NCI-H1417 treated with DMSO at 0.1 percent for 48 hours (cell line): ENCODE results near the gene CSNK1A1.
"Not testable (repeated sequence)": the region's sequence is repeated elsewhere in the genome, so short reads cannot be mapped to it uniquely, and the experiment has no call there.

Source experiments
- DNase-seq: peaks from one replicate; lab custom pipeline; 2025; lab: John Stamatoyannopoulos, UW

Gene CSNK1A1

DNA sequence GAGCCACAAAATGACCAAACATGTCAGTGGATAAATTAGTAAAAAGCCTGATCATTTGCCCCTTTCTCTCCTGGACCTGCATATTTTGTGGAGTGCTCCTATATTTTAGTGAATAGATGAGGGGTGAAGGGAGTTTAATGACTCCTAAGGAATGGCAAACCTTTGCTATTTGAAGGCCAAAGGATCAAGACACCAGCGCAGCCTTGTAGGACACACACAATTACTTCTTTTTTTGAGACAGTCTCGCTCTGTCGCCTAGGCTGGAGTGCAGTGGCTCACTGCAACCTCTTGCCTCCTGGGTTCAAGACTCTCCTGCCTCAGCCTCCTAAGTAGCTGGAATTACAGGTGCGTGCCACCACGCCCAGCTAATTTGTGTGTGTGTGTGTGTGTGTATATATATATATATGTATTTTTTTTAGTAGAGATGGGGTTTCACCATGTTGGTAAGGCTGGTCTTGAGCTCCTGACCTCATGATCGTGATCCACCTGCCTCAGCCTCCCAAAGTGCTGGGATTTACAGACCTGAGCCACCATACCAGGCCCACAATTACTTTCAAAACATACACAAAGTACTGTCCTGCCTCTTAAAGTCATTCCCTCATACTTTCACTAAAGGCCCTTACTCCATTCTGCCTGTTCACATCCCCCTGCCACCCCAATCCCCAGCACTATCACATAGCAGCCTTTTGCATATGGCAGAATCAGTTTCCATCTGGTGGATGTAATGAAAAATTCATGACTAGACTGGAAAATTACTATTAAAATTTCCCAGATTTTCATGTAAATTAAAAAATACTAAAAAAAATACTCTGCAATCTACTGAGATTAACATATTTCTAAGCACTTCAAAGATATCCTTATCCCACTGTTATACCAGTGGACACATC lies 60.4 kb downstream of the CSNK1A1 start:
- DNase-seq: no peak

DNA sequence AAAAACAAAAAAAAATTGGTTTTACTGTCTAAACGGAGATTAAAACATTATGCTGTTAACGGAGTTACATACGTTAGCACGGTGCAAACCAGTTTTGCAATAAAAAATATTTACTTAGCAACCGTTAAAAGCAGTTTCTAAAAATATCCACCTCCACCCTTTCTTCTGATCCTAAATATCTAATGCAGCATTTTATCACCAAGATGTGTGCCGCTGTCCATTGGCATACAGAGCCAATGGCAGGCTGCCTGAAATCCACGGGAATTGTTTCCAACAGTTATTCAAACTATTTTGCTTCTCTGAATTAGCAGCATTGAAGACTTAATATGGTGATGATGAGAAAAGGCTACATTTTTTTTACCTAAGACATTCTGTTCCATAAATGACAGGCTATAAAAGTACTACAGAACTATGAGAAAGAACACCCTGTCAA lies 61.6 kb downstream of the CSNK1A1 start:
- DNase-seq: no peak

DNA sequence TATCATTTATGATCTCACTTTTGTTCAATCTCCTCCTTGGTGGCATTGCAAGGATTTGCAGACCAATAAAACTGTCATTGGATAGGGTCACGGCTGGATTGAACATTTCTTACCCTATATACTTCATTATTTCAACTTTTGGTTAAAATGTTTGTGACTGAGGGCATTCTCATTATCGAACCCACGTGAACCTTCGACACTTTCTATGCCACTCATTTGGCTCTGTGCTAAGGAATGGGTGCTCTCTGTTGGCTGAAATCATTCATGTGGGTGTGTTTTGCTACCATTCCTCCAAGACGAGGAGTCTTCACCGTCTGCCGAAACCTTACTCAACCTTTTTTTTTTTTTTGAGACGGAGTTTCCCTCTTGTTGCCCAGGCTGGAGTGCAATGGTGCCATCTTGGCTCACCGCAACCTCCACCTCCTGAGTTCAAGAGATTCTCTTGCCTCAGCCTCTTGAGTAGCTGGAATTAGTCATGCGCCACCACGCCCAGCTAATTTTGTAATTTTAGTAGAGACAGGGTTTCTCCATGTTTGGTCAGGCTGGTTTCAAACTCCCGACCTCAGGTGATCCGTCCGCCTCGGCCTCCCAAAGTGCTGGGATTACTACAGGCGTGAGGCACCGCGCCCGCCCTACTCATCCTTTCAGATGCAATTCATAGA lies 62.5 kb downstream of the CSNK1A1 start:
- no peak for DNase-seq

GRCh38 chr5:149487672-149488071 lies 63.6 kb downstream of the CSNK1A1 start:
- no peak for DNase-seq

DNA sequence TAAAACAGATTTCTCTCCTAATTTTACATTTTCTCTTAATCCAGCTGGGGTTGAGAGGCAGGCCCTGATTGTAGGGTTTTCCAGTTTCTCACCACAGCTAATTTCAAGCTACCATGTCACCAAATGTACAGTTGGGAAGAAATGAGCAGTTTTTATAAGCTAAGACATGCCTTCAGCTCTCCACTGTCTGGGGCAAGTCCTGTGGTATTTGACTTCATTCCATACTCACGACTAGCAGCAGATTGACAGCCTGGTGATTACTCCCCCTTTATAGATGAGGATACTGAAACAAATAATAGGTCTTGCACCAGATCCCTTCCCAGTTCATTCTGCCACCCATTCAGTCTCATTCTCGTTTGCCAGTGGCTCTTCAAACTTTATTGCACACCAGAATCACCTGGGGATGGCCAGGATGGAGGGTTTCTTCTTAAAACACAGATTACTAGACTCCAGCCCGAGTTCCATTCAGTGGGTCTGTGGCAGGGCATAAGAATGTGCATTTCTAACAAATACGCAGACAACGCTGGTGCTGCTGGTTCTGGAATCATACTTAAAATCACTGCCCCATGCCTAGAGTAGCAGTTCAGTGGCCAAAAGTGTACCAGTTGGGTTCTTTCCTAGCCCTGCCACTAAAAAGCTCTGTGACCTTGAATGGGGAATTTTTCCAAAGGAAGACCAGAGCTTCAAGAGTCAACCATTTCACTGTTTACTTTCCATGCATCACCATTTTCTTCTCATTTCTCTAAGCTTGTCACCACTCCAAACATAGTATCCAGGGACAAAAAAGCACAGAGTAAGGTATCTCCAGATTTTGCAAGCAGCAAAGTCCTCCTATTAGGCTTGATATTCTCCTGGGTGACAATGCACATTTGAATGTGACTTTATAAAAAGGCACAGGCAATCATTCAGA lies 64.3 kb downstream of the CSNK1A1 start:
- DNase-seq: no peak

DNA sequence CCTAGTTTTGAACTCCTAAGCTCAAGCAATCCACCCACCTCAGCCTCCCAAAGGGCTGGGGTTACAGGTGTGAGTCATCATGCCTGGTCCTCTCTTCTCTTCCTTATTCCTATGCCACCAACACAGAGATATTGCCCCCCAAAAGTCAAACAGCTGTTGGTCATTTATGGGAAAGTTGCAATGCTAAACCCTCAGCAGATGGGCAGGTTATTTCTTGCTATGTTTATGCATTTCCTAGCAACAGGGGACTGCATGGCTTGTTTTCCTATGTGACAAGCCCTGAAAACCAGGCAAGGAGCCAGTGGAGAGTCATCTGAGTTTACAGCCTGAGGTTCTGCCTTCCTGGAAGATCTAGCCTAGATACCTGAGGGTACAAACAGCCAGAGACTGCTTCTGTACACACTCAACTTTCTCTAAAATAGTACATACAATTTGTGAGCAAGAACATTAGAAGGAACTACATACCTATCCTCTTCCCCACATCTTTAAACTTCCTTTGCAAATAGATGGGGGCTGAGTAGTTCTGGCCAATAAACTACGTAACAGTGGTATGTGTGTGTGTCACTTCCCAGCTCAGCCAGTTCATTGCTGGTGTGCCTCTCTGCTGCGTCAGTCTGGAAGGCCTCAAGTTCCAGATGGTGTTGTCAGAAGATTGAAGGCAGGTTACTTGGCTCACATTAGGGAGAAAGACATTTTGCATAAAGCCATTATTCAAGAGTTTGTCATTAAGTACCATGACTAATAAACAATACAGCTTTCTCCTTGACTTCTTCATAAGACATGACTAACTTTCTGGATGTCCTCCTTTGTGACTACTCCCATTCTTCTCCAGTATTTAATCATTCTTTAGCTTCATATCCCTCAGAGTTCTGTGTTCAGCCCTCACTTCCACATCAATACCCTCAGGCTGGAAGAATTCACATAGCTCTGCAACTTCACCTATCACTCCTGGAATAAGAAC lies 65.3 kb downstream of the CSNK1A1 start:
- DNase-seq: no peak

DNA sequence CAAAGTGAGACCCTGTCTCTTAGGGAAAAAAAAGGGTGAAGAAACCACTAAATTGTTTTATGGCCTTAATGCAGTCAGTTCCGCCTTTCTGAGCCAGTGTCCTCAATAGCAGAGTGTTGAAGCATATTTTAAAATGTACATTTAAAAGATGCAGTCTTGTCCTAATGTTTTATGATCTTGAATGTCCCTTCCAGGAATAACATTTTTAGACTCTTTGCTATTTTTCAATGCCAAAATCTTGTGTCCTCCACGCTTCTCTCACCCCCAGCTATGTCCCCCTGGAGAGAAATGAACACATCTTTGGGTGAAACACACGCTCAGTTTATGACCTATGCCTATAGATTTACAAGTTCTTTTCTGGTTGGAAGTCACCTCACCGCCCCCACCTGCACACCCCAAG lies 69.8 kb downstream of the CSNK1A1 start:
- no peak for DNase-seq

GRCh38 chr5:149478761-149479160 lies 72.5 kb downstream of the CSNK1A1 start:
- DNase-seq: no peak

DNA sequence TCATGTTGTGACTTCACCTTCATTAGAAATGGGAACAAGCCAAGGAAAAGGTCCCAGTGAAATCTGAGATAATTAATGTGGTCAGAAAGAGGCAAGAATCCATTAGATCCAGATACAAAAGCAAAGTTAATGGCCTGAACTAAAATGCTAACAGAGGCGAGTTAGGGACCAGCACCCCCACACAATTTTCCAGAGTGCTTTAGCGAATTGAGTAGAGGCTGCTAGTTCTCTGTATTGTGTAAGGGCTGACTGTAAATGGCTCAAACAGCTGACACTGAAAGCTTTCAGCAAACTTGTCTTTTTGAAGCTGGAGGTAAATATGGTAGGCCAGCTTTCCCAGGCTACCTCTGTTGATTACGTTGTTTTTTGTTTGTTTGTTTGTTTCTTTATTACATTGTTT lies 75.5 kb downstream of the CSNK1A1 start:
- DNase-seq: no peak

GRCh38 chr5:149474198-149474597 lies 77.0 kb downstream of the CSNK1A1 start:
- DNase-seq: no peak

- DNase-seq: no peak
These were observed 77.8 kb downstream of the CSNK1A1 start for GRCh38 chr5:149473441-149473840.

GRCh38 chr5:149472399-149472798 lies 78.8 kb downstream of the CSNK1A1 start:
- no peak for DNase-seq

- DNase-seq: no peak
These were observed 79.6 kb downstream of the CSNK1A1 start for GRCh38 chr5:149471406-149472183.

DNA sequence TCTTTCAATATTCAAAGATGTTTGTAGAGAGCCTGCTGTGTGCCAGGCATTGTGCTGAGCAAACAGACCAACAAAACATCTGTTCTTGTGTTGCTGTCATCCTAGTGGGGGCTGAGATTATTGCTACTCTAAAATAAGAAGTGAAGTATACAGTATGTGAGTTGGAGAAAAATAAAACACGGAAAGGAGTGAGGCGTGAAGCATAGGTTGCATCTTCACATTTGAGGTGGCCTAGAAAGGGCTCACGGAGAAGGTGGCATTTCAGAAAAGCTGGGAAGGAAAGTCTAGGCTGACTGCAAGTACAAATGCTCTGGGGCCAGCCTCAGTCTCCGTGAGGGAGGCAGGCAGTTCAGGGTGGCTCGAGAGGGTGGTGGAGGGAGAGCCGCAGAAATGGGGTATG lies 80.3 kb downstream of the CSNK1A1 start:
- DNase-seq: no peak

GRCh38 chr5:149466457-149466972 lies 84.7 kb downstream of the CSNK1A1 start:
- no peak for DNase-seq

GRCh38 chr5:149464796-149465489 lies 86.3 kb downstream of the CSNK1A1 start:
- DNase-seq: no peak

GRCh38 chr5:149461907-149462306 lies 89.3 kb downstream of the CSNK1A1 start:
- not testable (repeated sequence) for DNase-seq

- DNase-seq: no peak
These were observed 91.3 kb downstream of the CSNK1A1 start for GRCh38 chr5:149459891-149460290.

DNA sequence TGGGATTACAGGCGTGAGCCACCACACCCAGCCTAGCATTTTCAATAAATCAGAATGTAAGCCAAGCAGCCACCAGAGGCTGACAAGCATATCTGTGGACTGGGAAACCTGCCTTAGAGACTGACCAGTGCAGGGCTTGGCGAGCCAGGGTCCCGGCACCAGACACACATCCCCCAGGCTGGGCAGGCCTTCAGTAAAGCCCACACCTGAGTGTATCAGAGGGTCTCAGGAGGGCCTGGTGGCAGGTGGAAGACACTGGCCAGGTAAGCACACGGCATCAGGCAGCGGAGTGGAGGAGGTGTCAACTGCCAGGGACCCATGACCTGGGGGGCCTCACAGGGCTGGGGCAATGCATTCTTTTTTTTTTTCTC lies 93.9 kb downstream of the CSNK1A1 start:
- no peak for DNase-seq
